GM19438 (cell line): ENCODE measurements around the gene OSBP2.

Source experiments
- ATAC-seq: cut with Tn5 transposase; IDR thresholded peaks from one replicate; pipeline ENCODE4 v1.9.1; 2021; ENCODE audit warnings: low read depth; ENCODE audit not compliant: unreplicated experiment

OSBP2 gene

GRCh38 chr22:30864441-30865420, 170.1 kb downstream of the OSBP2 start:
- no peak for ATAC-seq

- ATAC-seq: no peak
Measured at GRCh38 chr22:30865656-30866055, 171.0 kb downstream of the OSBP2 start.

- ATAC-seq: no peak
Measured at GRCh38 chr22:30866216-30866615, 171.5 kb downstream of the OSBP2 start.

GRCh38 chr22:30866811-30867271, 172.2 kb downstream of the OSBP2 start:
- ATAC-seq: no peak

GRCh38 chr22:30867746-30868662, 173.3 kb downstream of the OSBP2 start:
- no peak for ATAC-seq

GRCh38 chr22:30868663-30869385, 174.2 kb downstream of the OSBP2 start:
- ATAC-seq: no peak

- no peak for ATAC-seq
Measured at GRCh38 chr22:30869667-30870395, 175.2 kb downstream of the OSBP2 start.

GRCh38 chr22:30870451-30871345, 176.0 kb downstream of the OSBP2 start:
- no peak for ATAC-seq

GRCh38 chr22:30871391-30872284, 177.0 kb downstream of the OSBP2 start:
- ATAC-seq: no peak

- no peak for ATAC-seq
Measured at GRCh38 chr22:30872285-30873041, 177.8 kb downstream of the OSBP2 start.

GRCh38 chr22:30873086-30873650, 178.5 kb downstream of the OSBP2 start:
- ATAC-seq: no peak

GRCh38 chr22:30873661-30874060, 179.0 kb downstream of the OSBP2 start:
- no peak for ATAC-seq

GRCh38 chr22:30874431-30875370, 180.0 kb downstream of the OSBP2 start:
- no peak for ATAC-seq

- no peak for ATAC-seq
Measured at GRCh38 chr22:30875481-30876215, 181.0 kb downstream of the OSBP2 start.

GRCh38 chr22:30876221-30876751, 181.6 kb downstream of the OSBP2 start:
- ATAC-seq: no peak
